Activated CD8-positive, alpha-beta memory T cell treated with anti-CD3 and anti-CD28 coated beads, Interleukin-2, amount 50 U/mL, for 1 hour (primary cell): ENCODE measurements around the gene CSF2RB.

Experiments
- DNase-seq: peaks from one replicate; pipeline ENCODE4 v3.0.0-alpha.2; 2020; ENCODE audit errors: extremely low read depth

The CSF2RB gene

GRCh38 chr22:36913427-36914389 lies at the start of gene CSF2RB:
CSF2RB (plus strand) TSS chr22:36913628; CDS start chr22:36922208, 8,580 bp downstream.
- DNase-seq: no peak

- DNase-seq: no peak
Observed at GRCh38 chr22:36863979-36864378, 49.4 kb upstream of the CSF2RB start.

GRCh38 chr22:36864454-36865215 lies 48.8 kb upstream of the CSF2RB start:
- DNase-seq: no peak

GRCh38 chr22:36865346-36865745 lies 48.1 kb upstream of the CSF2RB start:
- no peak for DNase-seq

GRCh38 chr22:36867695-36868094 lies 45.7 kb upstream of the CSF2RB start:
- DNase-seq: no peak

- DNase-seq: no peak
Observed at GRCh38 chr22:36868546-36869181, 44.8 kb upstream of the CSF2RB start.

- DNase-seq: no peak
Observed at GRCh38 chr22:36870250-36870649, 43.2 kb upstream of the CSF2RB start.

GRCh38 chr22:36871669-36872081 lies 41.8 kb upstream of the CSF2RB start:
- DNase-seq: no peak

GRCh38 chr22:36872084-36872483 lies 41.3 kb upstream of the CSF2RB start:
- DNase-seq: no peak

GRCh38 chr22:36872866-36873498 lies 40.4 kb upstream of the CSF2RB start:
- no peak for DNase-seq

- no peak for DNase-seq
Observed at GRCh38 chr22:36873614-36874308, 39.7 kb upstream of the CSF2RB start.

GRCh38 chr22:36874309-36874696 lies 39.1 kb upstream of the CSF2RB start:
- DNase-seq: no peak

- no peak for DNase-seq
Observed at GRCh38 chr22:36874736-36875135, 38.7 kb upstream of the CSF2RB start.

GRCh38 chr22:36875741-36876140 lies 37.7 kb upstream of the CSF2RB start:
- DNase-seq: no peak

- no peak for DNase-seq
Observed at GRCh38 chr22:36879775-36880174, 33.7 kb upstream of the CSF2RB start.

- no peak for DNase-seq
Observed at GRCh38 chr22:36881504-36882245, 31.8 kb upstream of the CSF2RB start.

- DNase-seq: no peak
Observed at GRCh38 chr22:36884349-36885158, 28.9 kb upstream of the CSF2RB start.

GRCh38 chr22:36885474-36885873 lies 28.0 kb upstream of the CSF2RB start:
- DNase-seq: no peak

GRCh38 chr22:36886016-36886415 lies 27.4 kb upstream of the CSF2RB start:
- no peak for DNase-seq

- no peak for DNase-seq
Observed at GRCh38 chr22:36887162-36887561, 26.3 kb upstream of the CSF2RB start.
